Erythroblast (primary cell): ENCODE results near the gene VIM.

Experiments
- GATA1 ChIP-seq: IDR thresholded peaks from 2 replicates; pipeline ENCODE4 v1.6.1; 2011; ENCODE audit warnings: low read depth, mild to moderate bottlenecking, control low read depth, low read length, moderate library complexity
- POLR2A ChIP-seq: IDR thresholded peaks from 2 replicates; pipeline ENCODE4 v1.6.1; 2011; ENCODE audit warnings: mild to moderate bottlenecking, low read length

- TF ChIP-seq POLR2A (no peak), GATA1 (no peak)
Measured at GRCh38 chr10:17227367-17228090, 512 bp upstream of the VIM start.
